NK-92 (cell line): ENCODE data around the gene CDKL5.

ENCODE experiments used
- DNase-seq: peaks from one replicate; lab custom pipeline; 2025; ENCODE audit not compliant: unreplicated experiment; lab: John Stamatoyannopoulos, UW

CDKL5 gene

DNA sequence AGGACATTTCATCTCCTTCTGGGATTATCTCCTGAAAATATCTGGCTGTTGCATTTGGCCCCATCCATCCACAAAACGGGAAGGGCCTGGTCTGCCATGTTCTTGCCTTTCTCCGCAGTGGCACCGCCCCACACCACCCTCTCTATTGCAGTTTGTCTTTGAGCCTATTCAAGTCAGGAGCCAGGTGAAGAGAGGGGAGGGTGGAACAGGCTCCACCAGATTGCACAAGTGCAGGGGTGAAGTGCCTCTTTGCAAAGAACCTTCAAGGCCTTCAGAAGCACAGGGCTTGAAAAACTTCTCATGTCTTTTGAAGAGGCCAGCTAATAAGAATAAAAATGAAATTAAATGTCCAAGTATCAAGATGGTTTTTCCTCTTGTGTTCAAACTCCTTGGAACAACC lies 217.8 kb downstream of the CDKL5 start:
- DNase-seq: no peak

DNA sequence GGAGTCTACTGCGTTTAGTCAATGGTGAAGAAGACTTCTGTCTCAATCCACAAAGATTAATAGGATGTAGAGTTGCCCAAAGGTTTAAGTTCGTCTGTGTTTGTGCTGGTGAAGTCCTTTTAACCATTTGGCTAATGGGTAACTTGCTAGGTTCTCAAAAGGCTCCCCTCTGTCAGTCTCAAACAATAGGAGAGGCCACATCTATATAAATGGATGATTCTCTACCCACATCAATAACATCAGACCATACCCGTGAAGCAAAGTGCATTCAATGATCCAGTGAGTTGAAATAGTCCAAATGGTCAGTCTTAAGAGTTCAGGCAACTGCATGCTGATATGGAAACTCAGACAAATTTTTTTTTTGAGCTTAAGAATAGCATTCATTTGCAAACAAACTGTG lies 218.4 kb downstream of the CDKL5 start:
- no peak for DNase-seq

DNA sequence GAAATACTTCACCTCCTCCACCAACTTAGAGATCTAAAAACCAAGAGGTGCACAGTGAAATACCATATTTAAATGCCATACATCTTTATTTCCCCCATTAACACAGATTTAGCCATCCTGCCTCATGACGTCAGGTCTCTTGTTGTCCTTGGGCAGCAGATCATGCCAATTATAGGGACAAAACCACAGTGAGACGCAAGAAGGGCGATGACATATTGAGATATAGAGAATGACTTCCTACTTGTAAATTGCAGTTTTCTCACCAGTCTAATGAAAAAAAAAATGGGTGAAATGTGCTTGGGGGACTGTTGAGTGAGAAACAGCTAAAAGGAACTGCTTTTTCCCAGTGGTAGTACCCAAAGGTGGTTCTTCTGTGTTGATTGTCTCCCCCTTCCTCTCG lies 222.2 kb downstream of the CDKL5 start:
- DNase-seq: no peak

DNA sequence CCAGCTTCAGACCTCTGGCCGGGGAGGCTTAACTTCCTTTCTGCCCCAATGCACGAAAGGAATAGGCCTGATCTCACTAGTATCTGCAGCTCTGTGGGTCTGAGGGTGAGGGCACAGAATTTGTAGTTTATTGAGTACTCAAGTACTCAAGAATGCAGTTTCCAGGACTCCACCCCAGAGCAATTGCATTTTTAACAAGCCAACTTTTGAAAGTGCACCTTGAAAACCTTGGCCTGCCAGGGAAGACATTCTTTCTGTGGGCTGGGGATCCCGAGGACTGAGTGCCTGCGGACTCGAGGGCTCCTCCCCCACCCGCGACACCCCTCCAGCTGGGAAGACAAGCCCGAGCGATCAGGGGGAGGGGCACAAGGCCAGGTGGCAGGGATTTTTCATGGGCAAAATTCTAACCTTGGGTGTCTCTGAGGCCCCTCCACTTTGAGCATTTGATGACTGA lies 224.1 kb downstream of the CDKL5 start:
- no peak for DNase-seq

DNA sequence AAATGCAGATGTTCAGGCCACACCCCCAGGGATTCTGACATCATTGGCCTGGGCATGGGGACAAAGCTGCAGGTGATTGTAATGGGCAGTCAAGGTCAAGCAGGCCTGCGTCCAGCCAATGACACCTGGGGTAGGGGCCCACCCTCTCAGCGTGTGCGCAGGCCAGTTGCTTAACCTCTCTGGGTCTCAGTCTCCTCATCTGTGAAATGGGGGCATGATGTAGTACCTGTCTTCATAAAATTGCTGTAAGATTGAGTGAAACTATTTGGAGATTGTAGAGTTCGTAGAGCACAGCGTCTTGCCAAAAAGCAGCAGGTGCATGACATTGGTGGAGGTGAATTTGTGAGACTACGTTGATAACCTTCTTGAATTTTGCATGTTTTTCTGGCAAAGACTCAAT lies 225.3 kb downstream of the CDKL5 start:
- DNase-seq: no peak

DNA sequence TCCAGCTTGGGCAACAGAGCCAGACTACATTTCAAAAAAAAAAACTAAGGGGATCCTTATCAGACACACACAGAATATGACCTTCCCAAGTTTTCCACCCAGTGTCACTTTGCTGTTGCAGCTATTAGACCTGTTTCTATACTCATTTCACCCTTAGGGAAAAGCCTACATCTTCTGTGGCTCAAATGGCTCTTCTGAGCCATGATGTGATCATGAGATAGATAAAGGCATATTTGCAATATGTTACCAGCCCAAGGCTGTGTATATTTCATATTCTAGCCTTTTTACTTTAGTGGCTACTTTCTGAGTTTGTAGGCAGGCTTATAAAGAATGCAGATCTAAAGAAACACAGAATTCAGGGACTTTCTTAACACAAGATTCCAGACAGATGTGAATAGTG lies 227.2 kb downstream of the CDKL5 start:
- DNase-seq: no peak

DNA sequence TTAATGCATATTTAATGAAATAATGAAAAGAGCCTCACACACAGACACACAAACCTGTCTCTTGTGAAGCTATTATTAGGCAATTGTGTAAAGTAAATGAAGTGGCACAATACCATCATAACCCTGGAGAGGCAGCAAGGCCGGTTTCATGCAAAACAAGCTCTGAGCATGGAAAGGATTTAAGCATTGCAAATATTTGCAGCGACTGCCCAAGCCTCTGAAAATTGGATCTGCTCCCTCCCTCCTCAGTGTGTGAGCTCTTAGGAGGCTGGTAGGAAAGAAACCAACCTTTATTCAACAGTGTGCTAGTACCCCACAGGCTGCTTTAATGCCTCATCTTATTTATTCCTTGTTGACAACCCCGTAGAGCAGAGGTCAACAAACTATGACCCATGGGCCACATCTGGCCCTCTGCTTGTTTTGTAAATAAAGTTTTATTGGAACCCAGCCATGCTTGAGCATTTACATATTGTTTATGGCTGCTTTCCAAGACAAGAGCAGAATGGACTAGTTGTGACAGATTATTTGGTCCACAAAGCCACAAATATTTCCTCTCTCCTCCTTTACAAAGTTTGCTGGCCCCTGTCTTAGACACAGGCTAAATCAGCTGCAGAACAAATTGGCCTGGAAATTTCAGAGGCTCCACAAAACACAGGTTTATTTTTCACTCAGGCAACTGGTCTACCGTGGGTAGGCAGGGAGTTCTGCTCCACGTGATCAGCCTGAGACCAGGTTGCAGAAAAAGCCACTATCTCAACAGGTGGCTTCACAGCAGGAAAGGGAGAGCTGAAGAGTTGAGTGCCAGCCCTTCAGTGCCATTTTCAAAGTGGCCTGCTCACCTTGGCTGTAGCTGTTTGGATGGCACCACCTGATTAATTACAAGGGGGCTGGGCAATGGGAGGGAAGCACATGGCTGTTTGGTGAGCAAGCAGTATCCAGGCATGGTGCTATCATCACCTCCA lies 229.7 kb downstream of the CDKL5 start:
- no peak for DNase-seq

DNA sequence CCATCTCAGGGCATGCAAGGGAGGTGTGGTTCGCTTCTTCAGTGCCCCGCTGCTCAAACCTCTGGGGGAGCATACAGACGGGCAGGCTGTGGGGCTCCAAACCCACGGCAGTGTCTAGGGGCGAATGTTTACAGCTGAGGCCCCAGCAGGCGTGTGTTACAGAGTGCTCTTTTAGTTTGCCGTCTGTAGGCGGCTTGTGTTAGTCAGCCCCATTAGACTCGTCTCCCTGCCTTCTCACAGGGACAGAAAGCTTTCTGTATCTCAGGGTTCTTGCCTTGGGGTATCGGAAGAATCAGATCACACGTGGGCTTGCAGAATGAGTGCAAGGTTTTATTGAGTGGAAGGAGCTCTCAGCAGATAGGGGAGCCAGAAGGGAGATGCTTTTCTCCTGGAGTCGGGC lies 235.9 kb downstream of the CDKL5 start:
- DNase-seq: no peak

DNA sequence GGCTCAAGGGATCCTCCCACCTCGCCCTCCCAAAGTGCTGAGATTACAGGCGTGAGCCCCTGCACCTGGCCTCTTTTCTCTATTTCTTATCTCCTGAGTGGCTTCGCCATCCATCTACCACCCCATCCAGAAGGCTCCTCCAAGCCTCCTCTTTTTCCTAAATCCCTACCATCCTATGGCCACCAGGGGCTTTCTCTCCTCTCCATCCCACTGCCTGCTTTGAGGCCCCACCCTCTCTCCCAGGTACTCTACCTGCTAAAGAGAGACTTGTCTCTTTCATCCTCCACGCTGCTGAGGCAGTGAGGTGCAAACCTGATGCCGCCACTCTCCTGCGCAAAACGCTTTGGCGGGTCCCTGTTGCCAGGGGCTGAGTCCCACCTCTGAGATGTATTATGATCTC lies 239.5 kb downstream of the CDKL5 start:
- DNase-seq: no peak

DNA sequence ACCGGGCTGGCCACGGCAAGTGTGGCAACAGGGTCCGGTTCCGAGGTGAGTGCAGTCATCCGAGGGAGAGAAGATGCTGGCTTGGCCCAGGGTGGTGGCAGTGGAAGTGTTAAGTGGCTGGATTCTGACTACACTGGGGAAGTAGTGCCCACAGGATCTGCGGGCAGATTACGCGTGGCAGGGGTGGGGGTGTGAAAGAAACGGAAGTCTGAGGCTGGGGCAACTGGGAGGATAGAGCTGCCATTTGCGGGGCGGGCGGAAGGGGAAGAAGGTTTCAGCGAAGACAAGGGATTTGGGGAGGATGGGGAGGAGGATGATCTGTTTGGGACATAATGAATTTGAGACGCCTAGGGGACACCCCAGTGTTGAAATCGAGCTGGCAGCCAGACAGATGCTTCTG lies 241.2 kb downstream of the CDKL5 start:
- DNase-seq: no peak

DNA sequence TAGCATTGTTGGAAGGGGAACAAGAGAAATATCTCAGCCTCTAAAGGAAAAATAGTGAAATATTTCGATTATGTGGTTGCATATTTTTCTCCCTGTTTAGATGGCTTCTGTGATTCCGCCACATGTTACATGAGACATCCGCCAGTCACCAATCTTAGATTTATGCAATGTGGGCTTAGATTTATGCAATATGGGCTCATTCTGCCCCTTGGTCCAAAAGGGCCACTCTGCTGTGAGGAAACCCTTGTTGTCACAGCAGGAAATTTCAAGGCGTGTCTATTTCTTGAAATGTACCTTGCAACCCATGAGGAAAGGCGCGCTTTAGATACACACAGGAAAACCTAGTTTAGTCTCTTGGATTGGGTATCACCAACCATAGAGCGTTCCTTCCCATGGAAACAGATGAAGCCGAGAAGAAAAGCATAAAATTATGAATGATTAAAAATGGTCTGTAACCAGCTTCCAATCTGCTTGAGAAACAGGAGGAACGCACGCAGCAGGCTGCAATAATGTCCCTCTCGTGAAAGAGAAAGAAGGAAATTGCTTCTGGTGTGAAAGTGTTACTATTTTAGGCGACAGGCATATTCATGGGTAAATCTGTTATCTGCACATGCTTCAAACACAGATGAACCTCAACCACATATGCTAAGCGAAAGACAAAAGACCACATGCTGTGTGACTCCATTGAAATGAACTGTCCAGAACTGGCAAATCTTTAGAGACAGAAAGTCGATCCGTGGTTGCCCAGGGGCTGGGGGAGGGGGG lies 242.8 kb downstream of the CDKL5 start:
- DNase-seq: no peak

DNA sequence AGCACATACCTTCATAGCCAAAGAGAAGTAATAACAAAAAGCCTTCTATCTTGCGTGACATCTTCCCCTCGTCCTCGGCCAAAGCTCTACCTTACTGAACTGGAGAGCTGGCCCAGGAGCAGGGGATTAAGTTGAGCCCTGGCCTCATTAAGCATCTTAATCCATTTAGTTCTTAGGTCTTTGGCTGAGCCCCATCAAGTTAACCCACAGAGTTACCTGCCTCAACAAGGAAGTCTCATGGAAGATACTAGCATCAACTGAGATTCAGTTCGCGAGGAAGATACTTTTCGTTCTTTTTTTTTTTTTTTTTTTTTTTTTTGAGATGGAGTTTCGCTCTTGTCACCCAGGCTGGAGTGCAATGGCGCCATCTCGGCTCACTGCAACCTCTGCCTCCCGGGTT lies 246.6 kb downstream of the CDKL5 start, which contains the start of gene RS1:
RS1 (minus strand) TSS at position 101 of the 400 bp plus-strand sequence; CDS start at position 61, 40 bp downstream.
- DNase-seq: no peak

DNA sequence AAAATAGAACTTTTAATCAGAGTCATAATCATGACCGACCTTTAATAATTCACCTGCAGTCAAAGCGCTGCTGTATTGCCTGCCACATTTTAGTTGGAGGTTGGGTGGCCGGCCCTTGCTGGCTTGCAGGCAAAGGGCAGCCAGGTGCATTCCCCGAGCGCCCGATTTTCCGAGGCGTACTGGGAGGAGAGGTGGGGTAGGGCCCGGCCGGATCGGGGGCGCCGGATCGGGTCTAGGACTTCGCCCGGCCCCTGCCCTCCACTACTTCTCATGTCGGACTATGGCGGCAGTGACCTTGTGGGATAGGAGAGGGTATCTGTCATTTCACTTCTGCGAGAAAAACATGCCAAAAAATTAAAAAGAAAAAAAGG lies 249.0 kb downstream of the CDKL5 start:
- no peak for DNase-seq

DNA sequence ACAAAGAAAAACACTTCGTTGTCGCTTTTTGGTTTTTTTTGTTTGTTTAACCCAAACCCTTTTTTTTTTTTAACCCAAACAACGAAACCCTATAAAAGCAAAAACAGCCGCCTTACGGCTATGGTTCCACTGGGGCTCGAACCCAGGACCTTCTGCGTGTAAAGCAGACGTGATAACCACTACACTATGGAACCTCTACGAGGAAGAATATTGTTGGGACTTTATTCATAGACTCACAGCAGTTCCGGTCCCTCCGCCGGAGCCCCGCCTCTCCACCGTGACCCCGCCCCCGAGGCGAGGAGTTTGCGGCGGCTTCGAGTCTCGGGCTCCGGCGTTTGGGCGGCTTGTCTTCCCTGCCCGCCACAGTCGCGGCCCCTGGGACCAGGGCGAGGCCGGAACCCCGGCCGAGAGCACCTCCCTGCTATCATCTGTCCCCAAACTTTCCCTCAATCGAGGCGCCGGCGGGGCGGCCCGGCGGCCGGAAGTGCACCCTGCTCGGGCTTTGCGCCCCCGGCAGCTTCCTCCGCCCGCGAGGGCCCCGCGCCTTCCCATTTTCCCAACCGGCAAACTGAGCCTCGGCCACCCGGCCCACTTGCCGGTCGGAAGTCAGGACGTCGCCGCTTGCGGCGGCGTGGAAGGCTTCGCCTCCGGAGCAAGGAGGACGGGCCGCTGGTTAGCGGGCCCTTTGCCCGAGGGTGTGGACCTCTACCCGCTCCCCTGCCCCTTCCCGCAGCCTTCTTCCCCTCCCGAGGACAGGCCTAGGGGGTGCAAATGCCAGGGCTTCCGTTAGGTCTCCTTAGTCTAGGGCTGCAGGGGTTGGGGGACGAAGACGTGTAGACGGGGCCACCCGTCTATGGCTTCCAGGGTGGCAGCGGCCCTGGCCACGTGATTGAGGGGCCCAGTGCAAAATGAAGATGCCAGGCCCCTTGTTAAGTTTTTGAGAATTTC lies 249.7 kb downstream of the CDKL5 start:
- DNase-seq: no peak

DNA sequence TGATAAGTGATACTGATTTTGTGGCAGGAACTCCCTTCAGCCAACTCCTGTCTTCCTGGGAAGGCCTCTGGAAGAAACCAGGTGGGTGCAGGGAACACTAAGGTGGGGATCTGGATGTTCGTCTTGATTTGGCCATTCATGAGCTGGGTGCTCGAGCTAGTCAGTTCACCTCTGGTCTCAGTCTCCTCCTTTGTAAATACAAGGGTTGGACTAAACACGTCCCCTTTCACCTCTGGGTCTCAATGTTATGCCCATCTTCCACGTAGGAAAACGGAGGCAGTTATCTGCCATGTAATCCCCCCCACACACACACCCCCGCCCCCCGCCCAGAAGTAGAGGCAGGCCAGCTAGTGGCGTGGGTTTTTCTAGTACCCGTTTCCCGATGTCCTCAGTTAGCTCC lies 250.6 kb downstream of the CDKL5 start:
- no peak for DNase-seq

DNA sequence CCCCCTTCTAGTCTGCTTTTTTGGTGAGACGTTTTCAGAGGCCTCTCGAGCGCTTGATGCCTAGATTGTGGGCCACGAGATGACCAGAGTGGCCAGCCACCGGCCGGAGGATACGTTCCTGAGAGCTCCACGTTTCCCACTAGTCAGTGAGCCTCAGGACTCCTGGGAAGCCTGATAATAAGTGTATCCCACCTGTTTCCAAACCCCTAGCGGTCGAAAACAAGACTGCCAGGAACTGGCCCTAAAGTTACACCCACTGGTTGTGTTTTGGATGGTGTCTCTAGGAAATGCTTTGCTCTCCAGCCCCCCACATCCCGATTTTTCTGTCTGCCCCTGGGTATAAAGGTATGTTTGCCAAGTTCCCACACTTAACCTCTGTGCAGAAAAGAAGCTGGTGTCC lies 251.1 kb downstream of the CDKL5 start:
- DNase-seq: no peak

DNA sequence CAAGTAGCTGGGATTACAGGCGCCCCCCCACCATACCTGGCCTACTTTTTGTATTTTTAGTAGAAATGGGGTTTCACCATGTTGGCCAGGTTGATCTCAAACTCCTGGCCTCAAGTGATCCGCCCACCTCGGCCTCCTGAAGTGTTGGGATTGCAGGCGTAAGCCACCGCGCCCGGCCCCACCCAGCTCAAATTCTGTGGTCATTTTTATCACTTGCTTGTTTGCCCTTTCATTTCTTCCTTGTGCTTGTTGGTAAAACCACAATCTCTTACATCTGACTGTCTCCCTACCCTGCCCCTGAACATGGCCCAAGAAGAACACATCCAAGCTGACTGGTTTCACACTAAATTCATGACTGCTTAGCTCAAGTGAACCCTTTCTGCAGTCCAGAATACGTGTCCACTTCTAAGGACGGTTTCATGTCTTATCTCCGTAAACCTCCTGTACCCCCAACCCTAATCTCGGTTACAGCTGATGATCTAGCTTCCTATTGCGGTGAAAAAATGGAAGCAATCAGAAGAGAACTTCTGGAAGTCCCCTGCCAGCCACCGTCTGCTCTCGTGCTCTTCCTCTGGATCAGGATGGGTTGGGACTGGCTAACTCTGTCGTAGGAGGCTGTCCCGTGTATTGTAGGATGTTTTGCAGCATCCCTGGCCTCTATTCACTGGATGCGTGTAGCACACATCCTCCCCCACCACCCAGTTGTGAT lies 251.9 kb downstream of the CDKL5 start:
- DNase-seq: no peak

DNA sequence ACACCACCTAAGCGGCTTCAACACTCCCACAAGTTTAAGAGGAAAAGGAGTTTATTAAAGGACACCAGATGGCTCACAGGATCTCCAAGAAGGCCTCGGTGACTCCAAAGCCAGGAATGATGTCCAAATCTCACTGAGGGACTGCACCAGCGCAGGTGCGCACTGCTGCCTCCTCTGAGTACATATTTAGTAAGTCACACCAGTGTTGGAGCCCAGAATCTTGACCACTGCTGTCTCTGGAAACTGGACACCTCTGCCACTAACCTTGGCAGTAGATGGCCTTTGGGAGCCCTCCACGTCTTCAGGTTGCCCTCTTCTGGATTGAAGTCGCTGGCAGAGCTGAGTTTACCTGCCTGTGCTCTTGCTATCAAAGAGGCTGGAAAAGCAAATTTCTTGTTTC lies 256.6 kb downstream of the CDKL5 start:
- no peak for DNase-seq

DNA sequence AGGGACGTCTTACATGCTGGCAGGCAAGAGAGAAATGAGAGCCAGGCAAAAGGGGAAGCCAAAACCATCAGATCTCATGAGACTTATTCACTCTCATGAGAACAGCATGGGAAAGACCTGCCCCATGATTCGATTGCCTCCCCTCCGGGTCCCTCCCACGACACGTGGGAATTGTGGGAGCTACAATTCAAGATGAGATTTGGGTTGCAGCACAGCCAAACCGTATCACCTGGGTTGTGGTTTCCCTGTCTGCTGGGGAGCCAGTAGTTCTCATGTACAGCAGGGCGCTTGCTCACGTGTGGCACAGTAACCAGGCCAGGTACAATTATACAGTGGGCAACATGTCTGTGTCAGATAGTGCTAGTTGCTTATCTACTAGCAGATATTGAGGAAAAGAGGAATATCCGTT lies 257.6 kb downstream of the CDKL5 start:
- DNase-seq: no peak

DNA sequence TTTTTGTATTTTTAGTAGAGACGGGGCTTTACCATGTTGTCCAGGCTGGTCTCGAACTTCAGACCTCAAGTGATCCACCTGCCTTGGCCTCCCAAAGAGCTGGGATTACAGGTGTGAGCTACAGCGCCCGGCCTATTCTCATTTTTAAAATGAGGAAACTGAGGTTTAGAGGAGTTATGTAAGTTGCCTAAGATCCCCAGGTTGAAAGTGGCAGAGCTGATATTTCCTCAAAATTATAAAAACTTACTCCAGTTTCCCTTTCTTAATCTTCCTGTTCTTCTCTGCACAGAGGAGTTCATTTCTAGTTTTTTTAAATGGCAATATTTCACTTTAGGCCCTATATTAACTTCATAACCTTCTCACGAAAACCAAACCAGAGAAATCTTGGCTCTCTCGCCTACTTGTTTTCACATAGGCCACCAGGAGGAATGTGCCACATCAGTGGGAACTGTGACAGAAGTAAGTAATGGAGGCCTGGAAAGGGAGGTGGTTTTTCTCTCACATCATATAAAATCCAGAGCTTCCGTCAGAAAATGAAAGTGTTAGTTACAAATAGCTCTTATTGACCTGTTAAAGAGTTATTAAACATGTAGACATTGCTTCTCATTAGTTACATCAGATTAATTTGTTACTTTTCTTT lies 262.6 kb downstream of the CDKL5 start:
- no peak for DNase-seq
